Measurements from ENCODE around the gene RABGAP1. TPM values are rescaled to one million over a fixed set of nuclear protein-coding genes. Genes with fewer than 3 reads are reported as not detected.

Gene RABGAP1
- total RNA-seq, 2 donors from 2014 or later, result 84.7 to 91.7 TPM

DNA sequence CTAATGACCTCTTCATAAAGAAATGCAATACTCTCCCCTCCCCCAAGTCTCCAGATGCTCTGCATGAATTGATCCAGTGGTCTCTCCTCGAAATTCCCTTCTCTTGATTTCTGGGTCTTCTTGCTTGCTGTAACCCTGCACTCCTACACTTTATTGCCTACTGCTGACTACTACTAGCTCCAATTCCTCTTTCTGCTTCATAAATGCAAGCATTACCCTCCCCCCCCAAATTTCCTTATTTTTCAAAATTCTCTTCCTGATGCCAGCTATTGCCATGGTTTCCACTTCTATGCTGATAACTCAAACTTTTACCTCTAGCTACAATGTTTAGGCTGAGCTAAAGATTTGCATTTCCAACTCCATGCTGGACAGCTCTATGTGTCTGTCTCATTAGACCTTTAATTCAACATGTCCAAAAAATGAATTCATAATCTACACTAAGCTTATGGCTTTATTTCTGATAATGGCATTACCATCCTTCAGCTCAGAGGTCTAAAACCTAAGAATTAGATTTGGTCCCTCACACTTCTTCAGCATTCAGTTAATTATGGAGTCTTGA lies 10.9 kb upstream of the RABGAP1 start:
- no peaks in the 10 kb centered on the region for H3K9me3 ChIP-seq
- H3K36me3 ChIP-seq, result no peaks in the 10 kb centered on the region
- TF ChIP-seq, protein P1, sequence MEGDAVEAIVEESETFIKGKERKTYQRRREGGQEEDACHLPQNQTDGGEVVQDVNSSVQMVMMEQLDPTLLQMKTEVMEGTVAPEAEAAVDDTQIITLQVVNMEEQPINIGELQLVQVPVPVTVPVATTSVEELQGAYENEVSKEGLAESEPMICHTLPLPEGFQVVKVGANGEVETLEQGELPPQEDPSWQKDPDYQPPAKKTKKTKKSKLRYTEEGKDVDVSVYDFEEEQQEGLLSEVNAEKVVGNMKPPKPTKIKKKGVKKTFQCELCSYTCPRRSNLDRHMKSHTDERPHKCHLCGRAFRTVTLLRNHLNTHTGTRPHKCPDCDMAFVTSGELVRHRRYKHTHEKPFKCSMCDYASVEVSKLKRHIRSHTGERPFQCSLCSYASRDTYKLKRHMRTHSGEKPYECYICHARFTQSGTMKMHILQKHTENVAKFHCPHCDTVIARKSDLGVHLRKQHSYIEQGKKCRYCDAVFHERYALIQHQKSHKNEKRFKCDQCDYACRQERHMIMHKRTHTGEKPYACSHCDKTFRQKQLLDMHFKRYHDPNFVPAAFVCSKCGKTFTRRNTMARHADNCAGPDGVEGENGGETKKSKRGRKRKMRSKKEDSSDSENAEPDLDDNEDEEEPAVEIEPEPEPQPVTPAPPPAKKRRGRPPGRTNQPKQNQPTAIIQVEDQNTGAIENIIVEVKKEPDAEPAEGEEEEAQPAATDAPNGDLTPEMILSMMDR (IDR thresholded peaks at IDR 0.05), result no peak
- H3K27me3 ChIP-seq (replicated peaks; ENCODE audit: insufficient read depth), result no peaks in the 10 kb centered on the region
- no peak for ATAC-seq (ENCODE audit: insufficient number of reproducible peaks, low FRiP score, low read depth)
- H3K27ac ChIP-seq, result no peak overlapping the region
- H3K4me3 ChIP-seq, result no peak overlapping the region
- no peak for DNase-seq (ENCODE audit: low spot score)
- H3K4me1 ChIP-seq (ENCODE audit: control insufficient read depth in 1 of 2, low read depth in 2 of 2), result peaks cover 18 to 31% of the 10 kb centered on the region in 2 donors

DNA sequence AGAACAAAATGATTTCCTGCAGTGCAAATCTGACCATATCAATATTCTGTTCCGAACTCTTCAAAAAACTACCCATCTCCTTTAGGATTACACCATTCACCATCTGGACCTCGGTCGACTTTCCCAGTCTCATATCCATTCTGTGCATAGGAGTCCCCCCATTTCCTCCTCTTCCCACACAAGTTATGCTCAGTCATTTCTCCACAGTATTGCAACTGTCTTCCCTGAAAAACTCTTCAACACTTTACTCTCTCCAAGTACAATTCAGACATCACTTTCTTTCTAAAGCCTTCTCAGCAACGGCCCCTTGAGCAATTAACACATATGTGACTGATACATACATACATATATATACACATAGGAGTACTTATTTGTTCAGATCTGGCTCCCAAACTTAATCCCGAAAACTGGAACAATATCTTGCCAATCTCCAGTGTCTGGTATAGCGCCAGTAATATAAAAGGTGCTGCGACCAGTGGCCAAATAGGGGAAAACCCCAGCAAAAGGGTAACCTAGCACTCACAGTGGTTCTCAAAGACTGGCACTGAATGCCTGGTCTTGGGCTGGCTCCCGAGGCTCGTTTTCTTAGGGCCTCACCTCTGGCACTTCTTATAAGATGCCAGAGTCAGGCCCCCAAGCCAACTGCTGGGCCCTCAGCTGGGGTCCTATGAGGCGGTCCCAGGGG lies 10.1 kb upstream of the RABGAP1 start:
- Histone ChIP-seq H3K4me1 (ENCODE audit: control insufficient read depth in 1 of 2, low read depth in 2 of 2) (peaks cover 18 to 31% of the 10 kb centered on the region in 2 donors), H3K27ac (peak overlapping the region; percentile 82 to 84), H3K9me3 (no peaks in the 10 kb centered on the region), H3K36me3 (no peaks in the 10 kb centered on the region), H3K4me3 (peak overlapping the region; percentile 93), H3K27me3 (replicated peaks; ENCODE audit: insufficient read depth) (no peaks in the 10 kb centered on the region)
- ATAC-seq (ENCODE audit: insufficient number of reproducible peaks, low FRiP score, low read depth) (no peak), DNase-seq (ENCODE audit: low spot score) (no peak)
- TF ChIP-seq, protein P1 (IDR thresholded peaks at IDR 0.05), result no peak

DNA sequence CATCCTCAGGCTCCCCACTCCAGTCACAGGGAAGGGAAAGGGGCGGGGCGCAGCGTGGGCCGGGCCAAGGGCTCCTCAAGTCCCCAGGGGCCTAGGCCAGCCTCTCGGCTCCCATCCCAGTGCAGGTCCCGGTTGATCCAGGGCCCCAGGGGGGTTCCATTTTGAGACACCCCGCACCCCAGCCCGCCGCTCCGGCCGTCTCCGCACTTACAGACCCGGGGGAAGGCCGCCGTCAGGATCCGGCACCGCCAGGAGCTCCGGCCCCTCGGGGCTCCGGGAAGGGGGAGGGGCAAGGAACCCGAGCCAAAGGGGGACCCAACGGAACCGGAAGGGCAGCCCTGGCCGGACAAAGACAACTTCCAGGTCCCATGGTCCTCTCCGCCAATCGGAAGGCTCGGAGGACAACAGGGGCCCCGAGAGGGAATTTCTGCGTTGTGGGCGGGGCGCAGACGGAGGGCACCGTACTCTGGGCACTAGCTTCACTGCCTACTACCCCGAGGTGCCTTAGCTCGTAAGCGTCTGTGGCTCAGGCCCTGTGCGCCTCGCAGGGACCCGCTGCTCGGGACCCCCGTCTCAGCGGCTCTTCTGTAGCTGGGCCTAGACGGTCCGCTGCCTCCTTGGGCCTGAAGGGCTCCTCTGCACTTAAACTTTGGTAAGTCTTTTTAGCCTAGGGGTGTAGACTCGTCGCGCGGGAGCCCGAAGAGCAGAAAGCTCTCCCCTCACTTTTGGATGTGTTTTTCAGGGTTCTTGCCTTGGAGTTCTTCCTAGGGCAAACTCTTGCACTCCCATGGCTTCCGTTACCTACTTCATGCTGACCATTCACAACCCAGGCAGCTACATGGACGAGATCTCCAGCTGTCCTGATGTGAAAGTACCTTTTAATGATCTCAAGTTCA lies 9.3 kb upstream of the RABGAP1 start, which contains the start of gene ZBTB26:
Gene ZBTB26, minus strand, starts transcription at position 287 of the 896 bp plus-strand sequence. CDS start 11,578 bp downstream, outside the sequence.
- Histone ChIP-seq H3K9me3 (no peaks in the 10 kb centered on the region), H3K36me3 (peaks cover 3% of the 10 kb centered on the region), H3K27ac (peak within 1 kb of the TSS; percentile 82 to 84), H3K4me3 (peak within 1 kb of the TSS; percentile 93), H3K4me1 (ENCODE audit: control insufficient read depth in 1 of 2, low read depth in 2 of 2) (peaks cover 18 to 31% of the 10 kb centered on the region in 2 donors), H3K27me3 (replicated peaks; ENCODE audit: insufficient read depth) (no peaks in the 10 kb centered on the region)
- ATAC-seq (ENCODE audit: insufficient number of reproducible peaks, low FRiP score, low read depth) (peak; percentile 99), DNase-seq (ENCODE audit: low spot score) (peak; percentile 84)
- TF ChIP-seq, protein P1 (IDR thresholded peaks at IDR 0.05), result no peak

DNA sequence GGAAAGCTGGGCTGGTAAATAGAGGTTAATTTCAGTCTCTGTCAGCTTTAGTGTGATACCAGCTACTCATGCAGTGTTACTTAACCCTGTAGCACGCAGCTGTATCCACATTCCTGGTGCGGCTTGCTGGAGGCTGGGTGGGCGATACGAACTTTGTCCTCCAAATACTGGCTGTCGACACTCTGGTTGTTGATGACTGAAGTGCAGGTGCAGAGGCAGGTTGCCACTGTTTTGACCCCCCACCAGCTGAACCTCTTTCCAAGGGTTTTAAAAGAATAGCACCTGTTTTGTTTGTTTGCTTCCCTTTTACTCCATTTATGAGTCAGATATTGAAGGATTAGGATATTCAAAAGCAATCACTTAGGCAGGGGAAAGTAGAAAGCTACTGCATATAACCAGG lies 4.4 kb upstream of the RABGAP1 start:
- Histone ChIP-seq H3K27ac (no peak overlapping the region), H3K4me1 (ENCODE audit: control insufficient read depth in 1 of 2, low read depth in 2 of 2) (peaks cover 13 to 22% of the 10 kb centered on the region in 2 donors), H3K4me3 (no peak overlapping the region), H3K36me3 (peaks cover 10% of the 10 kb centered on the region), H3K27me3 (replicated peaks; ENCODE audit: insufficient read depth) (no peaks in the 10 kb centered on the region), H3K9me3 (no peaks in the 10 kb centered on the region)
- TF ChIP-seq, protein P1 (IDR thresholded peaks at IDR 0.05), result no peak
- DNase-seq (ENCODE audit: low spot score) (no peak), ATAC-seq (ENCODE audit: insufficient number of reproducible peaks, low FRiP score, low read depth) (no peak)

DNA sequence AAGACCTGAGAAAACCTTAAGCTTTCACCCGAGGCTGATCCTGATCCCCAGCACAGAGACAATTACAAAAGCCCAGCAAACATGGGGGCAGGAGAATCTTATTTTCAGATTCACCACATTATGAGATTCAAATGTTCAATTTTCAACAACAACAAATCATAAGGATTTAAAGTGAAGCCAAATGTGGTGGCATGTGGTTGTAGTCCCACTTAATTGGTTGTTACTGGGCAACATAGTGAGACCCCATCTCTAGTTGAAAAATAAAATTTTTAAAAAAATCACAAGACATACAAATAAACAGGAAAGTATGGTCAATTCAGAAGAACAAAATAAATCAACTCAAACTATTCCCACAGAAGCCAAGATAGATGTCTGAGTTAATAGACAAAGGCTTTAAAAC lies 3.9 kb upstream of the RABGAP1 start:
- H3K4me1 ChIP-seq (ENCODE audit: control insufficient read depth in 1 of 2, low read depth in 2 of 2), result peaks cover 15 to 24% of the 10 kb centered on the region in 2 donors
- H3K36me3 ChIP-seq, result peaks cover 10% of the 10 kb centered on the region
- H3K27me3 ChIP-seq (replicated peaks; ENCODE audit: insufficient read depth), result no peaks in the 10 kb centered on the region
- no peaks in the 10 kb centered on the region for H3K9me3 ChIP-seq
- TF ChIP-seq, protein P1 (IDR thresholded peaks at IDR 0.05), result no peak
- H3K27ac ChIP-seq, result no peak overlapping the region
- ATAC-seq (ENCODE audit: insufficient number of reproducible peaks, low FRiP score, low read depth) (no peak), DNase-seq (ENCODE audit: low spot score) (no peak)
- no peak overlapping the region for H3K4me3 ChIP-seq

Data from thoracic aorta (tissue), 2 donors.